ENCODE measurements around the gene PXK. TPM values are rescaled to one million over a fixed set of nuclear protein-coding genes. Genes with fewer than 3 reads are reported as not detected.

Gene PXK
- total RNA-seq, 1 donor: 64.4 TPM

DNA sequence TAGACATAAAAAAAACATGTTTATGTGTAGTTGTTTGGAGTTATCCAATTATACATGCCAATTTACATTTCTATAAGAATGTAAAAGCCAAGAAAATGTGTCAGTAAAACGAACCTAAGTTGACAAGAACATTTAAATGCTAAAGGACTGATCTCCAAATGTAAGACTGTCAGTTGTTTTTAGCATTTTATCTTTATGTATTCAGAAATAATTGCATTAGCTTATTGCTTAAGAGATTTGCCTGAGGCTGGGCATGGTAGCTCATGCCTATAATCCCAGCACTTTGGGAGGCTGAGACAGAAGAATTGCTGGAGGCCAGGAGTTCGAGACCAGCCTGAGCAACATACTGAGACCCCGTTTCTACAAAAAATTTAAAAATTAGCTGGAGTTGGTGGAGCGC is 26.9 kb downstream of the PXK start:
- H3K4me3 ChIP-seq (ENCODE audit: low read depth, low read length): no peak overlapping the region
- TF ChIP-seq, protein P1, sequence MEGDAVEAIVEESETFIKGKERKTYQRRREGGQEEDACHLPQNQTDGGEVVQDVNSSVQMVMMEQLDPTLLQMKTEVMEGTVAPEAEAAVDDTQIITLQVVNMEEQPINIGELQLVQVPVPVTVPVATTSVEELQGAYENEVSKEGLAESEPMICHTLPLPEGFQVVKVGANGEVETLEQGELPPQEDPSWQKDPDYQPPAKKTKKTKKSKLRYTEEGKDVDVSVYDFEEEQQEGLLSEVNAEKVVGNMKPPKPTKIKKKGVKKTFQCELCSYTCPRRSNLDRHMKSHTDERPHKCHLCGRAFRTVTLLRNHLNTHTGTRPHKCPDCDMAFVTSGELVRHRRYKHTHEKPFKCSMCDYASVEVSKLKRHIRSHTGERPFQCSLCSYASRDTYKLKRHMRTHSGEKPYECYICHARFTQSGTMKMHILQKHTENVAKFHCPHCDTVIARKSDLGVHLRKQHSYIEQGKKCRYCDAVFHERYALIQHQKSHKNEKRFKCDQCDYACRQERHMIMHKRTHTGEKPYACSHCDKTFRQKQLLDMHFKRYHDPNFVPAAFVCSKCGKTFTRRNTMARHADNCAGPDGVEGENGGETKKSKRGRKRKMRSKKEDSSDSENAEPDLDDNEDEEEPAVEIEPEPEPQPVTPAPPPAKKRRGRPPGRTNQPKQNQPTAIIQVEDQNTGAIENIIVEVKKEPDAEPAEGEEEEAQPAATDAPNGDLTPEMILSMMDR (IDR thresholded peaks at IDR 0.05; ENCODE audit: insufficient read depth, low read length): no peak
- no peak for DNase-seq (ENCODE audit: low read depth)

DNA sequence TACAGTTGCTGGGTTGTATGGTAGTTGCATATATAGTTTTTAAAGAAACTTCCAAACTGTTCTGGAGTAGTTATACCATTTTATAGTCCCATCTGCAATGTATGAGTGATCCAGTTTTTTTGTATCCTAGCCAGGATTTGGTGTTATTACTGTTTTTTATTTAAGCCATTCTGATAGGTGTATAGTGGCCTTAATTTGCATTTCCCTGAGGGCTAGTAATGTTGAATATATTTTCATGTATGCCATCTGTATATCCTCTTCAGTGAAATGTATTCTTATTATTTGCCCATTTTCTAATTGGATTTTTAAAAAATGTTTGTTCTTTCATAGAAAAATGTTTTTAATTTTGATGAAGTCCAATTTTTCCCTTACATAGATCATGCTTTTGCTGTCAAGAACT is 29.2 kb downstream of the PXK start:
- TF ChIP-seq, protein P1 (IDR thresholded peaks at IDR 0.05; ENCODE audit: insufficient read depth, low read length): no peak
- no peak for DNase-seq (ENCODE audit: low read depth)
- H3K4me3 ChIP-seq (ENCODE audit: low read depth, low read length): no peak overlapping the region

DNA sequence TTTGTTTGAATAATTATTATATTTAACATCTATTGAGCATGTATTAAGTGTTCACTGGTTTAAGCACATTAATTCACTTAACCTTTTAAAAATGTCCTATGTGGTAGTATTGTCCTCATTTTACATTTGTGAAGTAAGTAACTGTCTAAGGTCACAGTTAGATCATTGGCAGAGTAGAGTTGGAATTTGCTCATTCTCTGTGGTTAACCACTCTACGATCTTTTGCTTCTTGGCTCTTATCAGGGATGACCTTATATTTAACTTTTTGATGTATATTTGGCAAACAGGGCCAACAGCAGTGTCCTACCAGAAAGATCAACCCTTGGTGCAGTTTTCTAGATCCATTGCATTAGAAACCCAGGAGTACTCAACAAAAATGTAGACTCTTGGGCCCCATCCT is 34.0 kb downstream of the PXK start:
- TF ChIP-seq, protein P1 (IDR thresholded peaks at IDR 0.05; ENCODE audit: insufficient read depth, low read length): no peak
- DNase-seq (ENCODE audit: low read depth): peak; percentile 38
- H3K4me3 ChIP-seq (ENCODE audit: low read depth, low read length): no peak overlapping the region

DNA sequence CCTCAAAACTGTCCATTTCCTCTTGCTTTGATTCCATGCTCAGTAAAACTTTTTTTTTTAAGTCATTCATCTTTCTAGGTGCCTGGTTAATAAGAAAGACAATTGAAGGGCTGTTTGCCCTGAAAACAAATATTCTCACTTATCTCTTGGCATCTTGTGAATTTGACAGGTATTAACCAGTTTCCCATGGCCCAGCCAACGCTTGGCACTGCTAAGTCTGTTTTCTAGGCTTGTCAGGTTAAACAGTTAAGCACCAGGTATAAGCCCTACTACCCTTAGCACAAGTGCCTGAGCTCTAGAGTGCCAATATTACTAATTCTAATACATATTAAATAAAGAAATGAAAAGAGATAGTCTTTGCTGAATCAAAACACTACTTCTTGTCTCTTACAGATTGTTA is 36.3 kb downstream of the PXK start:
- no peak for DNase-seq (ENCODE audit: low read depth)

DNA sequence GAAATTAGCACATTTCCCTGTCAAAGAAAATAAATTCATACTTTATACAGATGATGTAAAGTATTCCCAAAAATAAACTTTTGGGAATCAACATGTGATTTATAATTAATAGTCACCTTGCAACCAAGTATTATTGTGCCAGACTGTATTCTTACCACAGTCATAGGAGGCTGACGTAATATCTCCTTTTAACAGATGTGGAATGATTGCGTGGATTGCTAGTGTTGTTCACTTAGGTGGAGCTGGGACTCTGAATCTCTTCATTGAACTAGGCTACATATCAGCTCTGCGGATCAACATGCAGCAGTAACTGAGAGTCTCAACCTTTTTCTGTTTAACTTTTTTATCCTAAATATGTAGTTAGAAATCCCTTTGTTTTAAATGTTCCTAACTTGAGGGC is 37.2 kb downstream of the PXK start:
- H3K4me3 ChIP-seq (ENCODE audit: low read depth, low read length): no peak overlapping the region
- TF ChIP-seq, protein P1 (IDR thresholded peaks at IDR 0.05; ENCODE audit: insufficient read depth, low read length): no peak
- no peak for DNase-seq (ENCODE audit: low read depth)

More for the DNA sequence above, 36.3 kb downstream of the PXK start:
- H3K4me3 ChIP-seq (ENCODE audit: low read depth, low read length): no peak overlapping the region
- TF ChIP-seq, protein P1 (IDR thresholded peaks at IDR 0.05; ENCODE audit: insufficient read depth, low read length): no peak

DNA sequence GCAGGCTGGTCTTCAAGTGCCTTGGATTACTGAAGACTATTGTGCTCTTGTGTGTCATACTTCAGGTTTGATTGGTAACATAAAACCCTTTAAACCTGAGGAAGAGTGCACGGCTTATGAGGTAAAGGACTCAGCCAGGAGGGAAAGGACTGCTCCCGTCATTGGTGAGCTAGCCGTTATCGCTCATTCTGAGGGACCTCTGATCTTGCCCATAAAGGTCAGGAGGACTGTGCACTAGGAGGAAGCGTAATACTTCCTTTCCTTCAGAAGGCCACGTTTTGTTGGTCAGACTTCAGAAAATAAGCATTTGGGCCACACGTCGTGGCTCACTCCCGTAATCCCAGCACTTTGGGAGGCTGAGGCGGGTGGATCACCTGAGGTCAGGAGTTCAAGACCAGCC is 37.7 kb downstream of the PXK start:
- TF ChIP-seq, protein P1 (IDR thresholded peaks at IDR 0.05; ENCODE audit: insufficient read depth, low read length): no peak
- DNase-seq (ENCODE audit: low read depth): no peak
- no peak overlapping the region for H3K4me3 ChIP-seq (ENCODE audit: low read depth, low read length)

DNA sequence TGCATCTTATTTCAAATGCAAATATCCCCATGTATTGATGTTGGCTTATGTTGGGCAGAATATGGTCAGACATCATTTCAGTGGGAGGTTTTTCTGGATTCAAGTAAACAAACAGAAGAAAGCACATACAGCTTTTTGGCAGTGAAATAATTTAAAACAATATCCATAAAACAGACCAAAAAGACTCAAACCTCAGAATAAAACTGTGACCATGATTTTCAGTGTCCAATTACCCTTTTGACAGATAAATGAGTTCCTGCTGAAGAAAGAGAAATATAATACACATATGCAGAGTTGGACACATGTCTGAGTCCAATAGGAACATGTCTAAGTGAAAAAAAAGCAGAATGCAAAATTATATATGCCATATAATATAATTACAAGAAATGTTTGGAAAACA is 39.1 kb downstream of the PXK start:
- TF ChIP-seq, protein P1 (IDR thresholded peaks at IDR 0.05; ENCODE audit: insufficient read depth, low read length): no peak
- DNase-seq (ENCODE audit: low read depth): no peak
- H3K4me3 ChIP-seq (ENCODE audit: low read depth, low read length): no peak overlapping the region

Data from fibroblast of the aortic adventitia (primary cell).